HepG2 (cell line): ENCODE data around the gene ABHD1. TPM values are rescaled to one million over a fixed set of nuclear protein-coding genes. Genes with fewer than 3 reads are reported as not detected.

Experiments
- ATF7 ChIP-seq, 2 experiments: fragments of 450-650 bp in 1 of 2; sonication (generic) in 1 of 2; formaldehyde crosslinking in 1 of 2; IDR thresholded peaks; 2 replicates each; pipeline versions ENCODE4 v1.4.0 to v1.6.1; 2016 to 2020; ENCODE audit warnings: antibody characterized with exemption in 1 of 2, mild to moderate bottlenecking in 1 of 2, missing genetic modification reagents in 1 of 2
- FOXJ3 ChIP-seq: sonication (generic); formaldehyde crosslinking; IDR thresholded peaks from 2 replicates; pipeline ENCODE4 v1.4.0; 2020; ENCODE audit warnings: missing genetic modification reagents, mild to moderate bottlenecking, borderline replicate concordance
- KDM2A ChIP-seq: sonication (generic); formaldehyde crosslinking; IDR thresholded peaks from 2 replicates; pipeline ENCODE4 v1.4.0; 2020; ENCODE audit warnings: low read depth, missing genetic modification reagents, borderline replicate concordance
- PRPF4 ChIP-seq: fragments of 200-400 bp; formaldehyde crosslinking; IDR thresholded peaks from 2 replicates; pipeline ENCODE4 v1.6.1; 2016; ENCODE audit warnings: low read length, low read depth; ENCODE audit not compliant: poor library complexity, severe bottlenecking
- RBFOX2 ChIP-seq: fragments of 200-400 bp; formaldehyde crosslinking; IDR thresholded peaks from 2 replicates; pipeline ENCODE4 v1.6.1; 2017; ENCODE audit warnings: low read depth, mild to moderate bottlenecking, low read length
- RFXAP ChIP-seq: sonication (generic); formaldehyde crosslinking; IDR thresholded peaks from 2 replicates; pipeline ENCODE4 v1.4.0; 2020; ENCODE audit warnings: missing genetic modification reagents, borderline replicate concordance
- SMAD9 ChIP-seq: sonication (generic); formaldehyde crosslinking; IDR thresholded peaks from 2 replicates; pipeline ENCODE4 v1.5.1; 2020; ENCODE audit warnings: mild to moderate bottlenecking, missing genetic modification reagents
- SP4 ChIP-seq: sonication (generic); formaldehyde crosslinking; IDR thresholded peaks from 2 replicates; pipeline ENCODE4 v1.8.1; 2023; ENCODE audit warnings: mild to moderate bottlenecking, missing genetic modification reagents
- XBP1 ChIP-seq: sonication (generic); formaldehyde crosslinking; IDR thresholded peaks from 2 replicates; pipeline ENCODE4 v1.5.0; 2020; ENCODE audit warnings: missing genetic modification reagents
- ZC3H4 ChIP-seq: sonication (generic); formaldehyde crosslinking; IDR thresholded peaks from 2 replicates; pipeline ENCODE4 v1.4.0; 2020; ENCODE audit warnings: missing genetic modification reagents, borderline replicate concordance
- ZNF331 ChIP-seq: sonication (generic); formaldehyde crosslinking; IDR thresholded peaks from 2 replicates; pipeline ENCODE4 v1.4.0; 2020; ENCODE audit warnings: missing genetic modification reagents
- ZNF709 ChIP-seq: sonication (generic); formaldehyde crosslinking; IDR thresholded peaks from 2 replicates; pipeline ENCODE4 v1.5.0; 2020; ENCODE audit warnings: mild to moderate bottlenecking, missing genetic modification reagents
- polyA plus RNA-seq, 8 experiments: library from polyadenylated mRNA; depleted of rRNA in 3 of 8; stranded (reverse) in 7 of 8; unstranded in 1 of 8; fragments of >200 nt; fragmentation: Illumina TruSeq in 4 of 8; extraction: Trizol in 4 of 8; gene quantifications; 2 replicates each; pipeline versions ENCODE4 v1.2.1 to v1.2.3, GENCODE V29; 2011 to 2016; ENCODE audit warnings: low read depth in 4 of 8, missing spikeins in 1 of 8, mixed read lengths in 1 of 8; ENCODE audit not compliant: insufficient read depth in 1 of 8
- total RNA-seq, 5 experiments: library from RNA; depleted of rRNA; stranded (reverse); fragments of >200 nt; fragmentation: Illumina TruSeq; extraction: Trizol; gene quantifications; 2 replicates each; pipeline ENCODE4 v1.2.3, GENCODE V29; 2016; ENCODE audit warnings: low read depth in 1 of 5
- TF ChIP-seq, protein P1 (sequence below): sonication (generic); formaldehyde crosslinking; IDR thresholded peaks from 2 replicates; pipeline ENCODE4 v1.4.0; 2020; ENCODE audit warnings: missing genetic modification reagents, mild to moderate bottlenecking, borderline replicate concordance
- TF ChIP-seq, protein P2 (sequence below): IDR thresholded peaks from 2 replicates; pipeline ENCODE4 v1.6.1; 2016; ENCODE audit warnings: missing genetic modification reagents, missing compliant biosample characterization
- TF ChIP-seq, protein P3 (sequence below): sonication (generic); formaldehyde crosslinking; IDR thresholded peaks from 2 replicates; pipeline ENCODE4 v1.8.0; 2022; ENCODE audit warnings: missing genetic modification reagents, low read depth, mild to moderate bottlenecking, borderline replicate concordance
- TF ChIP-seq, protein P4 (sequence below): sonication (generic); formaldehyde crosslinking; IDR thresholded peaks from 2 replicates; pipeline ENCODE4 v1.8.1; 2023; ENCODE audit warnings: mild to moderate bottlenecking, moderate library complexity, missing genetic modification reagents
- TF ChIP-seq, protein P5 (sequence below): sonication (generic); formaldehyde crosslinking; IDR thresholded peaks from 2 replicates; pipeline ENCODE4 v1.4.0; 2020; ENCODE audit warnings: mild to moderate bottlenecking, missing genetic modification reagents
- TF ChIP-seq, protein P6 (sequence below): sonication (generic); formaldehyde crosslinking; IDR thresholded peaks from 2 replicates; pipeline ENCODE4 v1.4.0; 2020; ENCODE audit warnings: missing genetic modification reagents
- TF ChIP-seq, protein P7 (sequence below): sonication (generic); formaldehyde crosslinking; IDR thresholded peaks from 2 replicates; pipeline ENCODE4 v1.5.1; 2020; ENCODE audit warnings: missing genetic modification reagents, mild to moderate bottlenecking, borderline replicate concordance

The ABHD1 gene
- total and polyA plus RNA-seq, 2 of the 13 experiments (the other 11 are each of a cell fraction or from before 2014, with no cell fraction given): 0.04 to 0.81 TPM

DNA sequence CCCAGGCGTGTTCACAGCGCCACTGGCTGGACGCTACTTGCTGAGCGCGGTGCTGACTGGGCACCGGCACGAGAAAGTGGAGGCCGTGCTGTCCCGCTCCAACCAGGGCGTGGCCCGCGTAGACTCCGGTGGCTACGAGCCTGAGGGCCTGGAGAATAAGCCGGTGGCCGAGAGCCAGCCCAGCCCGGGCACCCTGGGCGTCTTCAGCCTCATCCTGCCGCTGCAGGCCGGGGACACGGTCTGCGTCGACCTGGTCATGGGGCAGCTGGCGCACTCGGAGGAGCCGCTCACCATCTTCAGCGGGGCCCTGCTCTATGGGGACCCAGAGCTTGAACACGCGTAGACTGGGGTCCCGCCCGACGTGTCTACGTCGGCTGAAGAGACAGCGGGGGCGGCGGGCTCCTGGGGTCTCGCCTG, 37.9 kb upstream of the ABHD1 start (continued):
- TF ChIP-seq, protein P1, sequence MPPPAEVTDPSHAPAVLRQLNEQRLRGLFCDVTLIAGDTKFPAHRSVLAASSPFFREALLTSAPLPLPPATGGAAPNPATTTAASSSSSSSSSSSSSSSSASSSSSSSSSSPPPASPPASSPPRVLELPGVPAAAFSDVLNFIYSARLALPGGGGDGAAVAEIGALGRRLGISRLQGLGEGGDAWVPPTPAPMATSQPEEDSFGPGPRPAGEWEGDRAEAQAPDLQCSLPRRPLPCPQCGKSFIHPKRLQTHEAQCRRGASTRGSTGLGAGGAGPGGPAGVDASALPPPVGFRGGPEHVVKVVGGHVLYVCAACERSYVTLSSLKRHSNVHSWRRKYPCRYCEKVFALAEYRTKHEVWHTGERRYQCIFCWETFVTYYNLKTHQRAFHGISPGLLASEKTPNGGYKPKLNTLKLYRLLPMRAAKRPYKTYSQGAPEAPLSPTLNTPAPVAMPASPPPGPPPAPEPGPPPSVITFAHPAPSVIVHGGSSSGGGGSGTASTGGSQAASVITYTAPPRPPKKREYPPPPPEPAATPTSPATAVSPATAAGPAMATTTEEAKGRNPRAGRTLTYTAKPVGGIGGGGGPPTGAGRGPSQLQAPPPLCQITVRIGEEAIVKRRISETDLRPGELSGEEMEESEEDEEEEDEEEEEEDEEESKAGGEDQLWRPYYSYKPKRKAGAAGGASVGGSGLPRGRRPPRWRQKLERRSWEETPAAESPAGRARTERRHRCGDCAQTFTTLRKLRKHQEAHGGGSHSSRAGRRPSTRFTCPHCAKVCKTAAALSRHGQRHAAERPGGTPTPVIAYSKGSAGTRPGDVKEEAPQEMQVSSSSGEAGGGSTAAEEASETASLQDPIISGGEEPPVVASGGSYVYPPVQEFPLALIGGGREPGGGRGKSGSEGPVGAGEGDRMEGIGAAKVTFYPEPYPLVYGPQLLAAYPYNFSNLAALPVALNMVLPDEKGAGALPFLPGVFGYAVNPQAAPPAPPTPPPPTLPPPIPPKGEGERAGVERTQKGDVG: 0 out of 2 replicates have a peak, but pooled peaks have one; percentile 20
- no peak for TF ChIP-seq SMAD9 (CRISPR knock-in tag)
- TF ChIP-seq, protein P2, sequence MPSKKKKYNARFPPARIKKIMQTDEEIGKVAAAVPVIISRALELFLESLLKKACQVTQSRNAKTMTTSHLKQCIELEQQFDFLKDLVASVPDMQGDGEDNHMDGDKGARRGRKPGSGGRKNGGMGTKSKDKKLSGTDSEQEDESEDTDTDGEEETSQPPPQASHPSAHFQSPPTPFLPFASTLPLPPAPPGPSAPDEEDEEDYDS (CRISPR knock-in tag): no peak
- peak; percentile 55 for TF ChIP-seq PRPF4
- TF ChIP-seq, protein P3, sequence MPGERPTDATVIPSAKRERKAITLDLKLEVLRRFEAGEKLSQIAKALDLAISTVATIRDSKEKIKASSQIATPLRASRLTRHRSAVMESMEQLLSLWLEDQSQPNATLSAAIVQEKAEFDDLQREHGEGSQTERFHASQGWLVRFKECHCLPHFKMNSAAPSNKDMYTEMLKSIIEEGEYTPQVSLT (CRISPR knock-in tag): no peak
- TF ChIP-seq RFXAP (CRISPR knock-in tag): no peak
- TF ChIP-seq, protein P4, sequence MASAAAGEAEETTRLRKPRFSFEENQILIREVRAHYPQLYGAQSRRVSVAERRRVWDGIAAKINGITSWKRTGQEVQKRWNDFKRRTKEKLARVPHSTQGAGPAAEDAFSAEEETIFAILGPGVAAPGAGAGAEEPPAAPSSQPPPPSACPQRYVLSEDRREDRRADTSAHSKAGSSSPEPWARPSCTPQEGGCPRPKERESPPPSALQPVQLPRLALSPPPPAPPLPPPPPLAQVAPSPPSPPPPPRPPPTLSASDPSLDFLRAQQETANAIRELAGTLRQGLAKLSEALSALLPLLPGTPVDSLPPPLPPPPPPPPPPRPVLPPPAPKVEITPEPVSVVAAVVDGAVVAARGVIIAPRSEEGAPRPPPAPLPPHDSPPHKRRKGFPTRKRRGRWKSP: no peak
- TF ChIP-seq KDM2A (CRISPR knock-in tag): peak; percentile 73; the same call in 1 of the 2 replicates
- peak; percentile 58; the same call in 1 of the 2 replicates for TF ChIP-seq ZNF709 (CRISPR knock-in tag)
- no peak for TF ChIP-seq ZNF331
- peak; percentile 60; the same call in 1 of the 2 replicates for TF ChIP-seq ZC3H4
- TF ChIP-seq, protein P5, sequence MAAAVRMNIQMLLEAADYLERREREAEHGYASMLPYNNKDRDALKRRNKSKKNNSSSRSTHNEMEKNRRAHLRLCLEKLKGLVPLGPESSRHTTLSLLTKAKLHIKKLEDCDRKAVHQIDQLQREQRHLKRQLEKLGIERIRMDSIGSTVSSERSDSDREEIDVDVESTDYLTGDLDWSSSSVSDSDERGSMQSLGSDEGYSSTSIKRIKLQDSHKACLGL: 0 out of 2 replicates have a peak, but pooled peaks have one; percentile 19
- no peak for TF ChIP-seq FOXJ3 (CRISPR knock-in tag)
- no peak for TF ChIP-seq XBP1 (CRISPR knock-in tag)
- TF ChIP-seq SP4: no peak
- TF ChIP-seq, protein P6, sequence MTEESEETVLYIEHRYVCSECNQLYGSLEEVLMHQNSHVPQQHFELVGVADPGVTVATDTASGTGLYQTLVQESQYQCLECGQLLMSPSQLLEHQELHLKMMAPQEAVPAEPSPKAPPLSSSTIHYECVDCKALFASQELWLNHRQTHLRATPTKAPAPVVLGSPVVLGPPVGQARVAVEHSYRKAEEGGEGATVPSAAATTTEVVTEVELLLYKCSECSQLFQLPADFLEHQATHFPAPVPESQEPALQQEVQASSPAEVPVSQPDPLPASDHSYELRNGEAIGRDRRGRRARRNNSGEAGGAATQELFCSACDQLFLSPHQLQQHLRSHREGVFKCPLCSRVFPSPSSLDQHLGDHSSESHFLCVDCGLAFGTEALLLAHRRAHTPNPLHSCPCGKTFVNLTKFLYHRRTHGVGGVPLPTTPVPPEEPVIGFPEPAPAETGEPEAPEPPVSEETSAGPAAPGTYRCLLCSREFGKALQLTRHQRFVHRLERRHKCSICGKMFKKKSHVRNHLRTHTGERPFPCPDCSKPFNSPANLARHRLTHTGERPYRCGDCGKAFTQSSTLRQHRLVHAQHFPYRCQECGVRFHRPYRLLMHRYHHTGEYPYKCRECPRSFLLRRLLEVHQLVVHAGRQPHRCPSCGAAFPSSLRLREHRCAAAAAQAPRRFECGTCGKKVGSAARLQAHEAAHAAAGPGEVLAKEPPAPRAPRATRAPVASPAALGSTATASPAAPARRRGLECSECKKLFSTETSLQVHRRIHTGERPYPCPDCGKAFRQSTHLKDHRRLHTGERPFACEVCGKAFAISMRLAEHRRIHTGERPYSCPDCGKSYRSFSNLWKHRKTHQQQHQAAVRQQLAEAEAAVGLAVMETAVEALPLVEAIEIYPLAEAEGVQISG: peak; percentile 64; the same call in 1 of the 2 replicates
- no peak for TF ChIP-seq RBFOX2
- TF ChIP-seq ATF7 (IDR thresholded peaks at IDR 0.05): no peak
- TF ChIP-seq ATF7 (CRISPR knock-in tag; IDR thresholded peaks at IDR 0.05): no peak
- TF ChIP-seq, protein P7, sequence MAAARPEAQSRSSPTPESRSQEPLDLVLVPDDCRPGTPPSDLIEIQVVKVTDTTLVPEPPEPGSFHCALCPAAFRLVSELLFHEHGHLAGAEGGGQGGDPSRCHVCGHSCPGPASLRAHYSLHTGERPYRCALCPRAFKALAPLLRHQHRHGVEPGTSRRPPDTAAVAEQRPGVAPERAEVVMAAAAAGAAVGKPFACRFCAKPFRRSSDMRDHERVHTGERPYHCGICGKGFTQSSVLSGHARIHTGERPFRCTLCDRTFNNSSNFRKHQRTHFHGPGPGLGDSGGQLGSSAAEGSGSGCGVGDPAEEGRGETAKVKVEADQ (CRISPR knock-in tag): no peak
